Epithelial cell of prostate (primary cell): Measurements from ENCODE around the gene KAZN.

Source experiments
- DNase-seq: peaks from one replicate; pipeline ENCODE4 v3.0.0-alpha.2; 2011; ENCODE audit warnings: low read depth, low spot score
- H3K27ac ChIP-seq: fragments of 450-650 bp; 2 replicates; pipeline ENCODE4 v1.5.1; 2017; ENCODE audit warnings: mild to moderate bottlenecking

KAZN gene

GRCh38 chr1:14733779-14734140, 135.3 kb downstream of the KAZN start:
- DNase-seq = no peak
- peak overlapping the region; percentile 86 for H3K27ac ChIP-seq

GRCh38 chr1:14735841-14736240, 137.4 kb downstream of the KAZN start:
- DNase-seq = no peak
- H3K27ac ChIP-seq = no peak overlapping the region

- H3K27ac ChIP-seq = no peak overlapping the region
- DNase-seq = no peak
These were observed 139.1 kb downstream of the KAZN start for GRCh38 chr1:14737561-14738094.

GRCh38 chr1:14738235-14738634, 139.8 kb downstream of the KAZN start:
- no peak overlapping the region for H3K27ac ChIP-seq
- peak; percentile 52 for DNase-seq

GRCh38 chr1:14738647-14739046, 140.2 kb downstream of the KAZN start:
- no peak for DNase-seq
- no peak overlapping the region for H3K27ac ChIP-seq

- no peak overlapping the region for H3K27ac ChIP-seq
- DNase-seq = no peak
These were observed 140.8 kb downstream of the KAZN start for GRCh38 chr1:14739082-14739832.

GRCh38 chr1:14740016-14740415, 141.5 kb downstream of the KAZN start:
- no peak for DNase-seq
- no peak overlapping the region for H3K27ac ChIP-seq

- no peak for DNase-seq
- no peak overlapping the region for H3K27ac ChIP-seq
These were observed 142.6 kb downstream of the KAZN start for GRCh38 chr1:14741082-14741481.

GRCh38 chr1:14741532-14741931, 143.0 kb downstream of the KAZN start:
- no peak for DNase-seq
- H3K27ac ChIP-seq = peak overlapping the region; percentile 84

GRCh38 chr1:14742181-14742980, 143.9 kb downstream of the KAZN start:
- peak overlapping the region; percentile 84 for H3K27ac ChIP-seq
- DNase-seq = peak; percentile 98

- no peak for DNase-seq
- peak overlapping the region; percentile 84 for H3K27ac ChIP-seq
These were observed 144.9 kb downstream of the KAZN start for GRCh38 chr1:14743368-14743767.

- DNase-seq = no peak
- H3K27ac ChIP-seq = no peak overlapping the region
These were observed 146.7 kb downstream of the KAZN start for GRCh38 chr1:14745001-14745720.

GRCh38 chr1:14745789-14746188, 147.3 kb downstream of the KAZN start:
- no peak overlapping the region for H3K27ac ChIP-seq
- no peak for DNase-seq

GRCh38 chr1:14746393-14746792, 147.9 kb downstream of the KAZN start:
- H3K27ac ChIP-seq = no peak overlapping the region
- no peak for DNase-seq

GRCh38 chr1:14748151-14748550, 149.7 kb downstream of the KAZN start:
- no peak for DNase-seq
- H3K27ac ChIP-seq = no peak overlapping the region

- no peak overlapping the region for H3K27ac ChIP-seq
- no peak for DNase-seq
These were observed 150.5 kb downstream of the KAZN start for GRCh38 chr1:14748977-14749376.

GRCh38 chr1:14750490-14750889, 152.0 kb downstream of the KAZN start:
- no peak for DNase-seq
- H3K27ac ChIP-seq = no peak overlapping the region

- peak overlapping the region; percentile 54 for H3K27ac ChIP-seq
- DNase-seq = no peak
These were observed 157.2 kb downstream of the KAZN start for GRCh38 chr1:14755518-14756252.

GRCh38 chr1:14756589-14757285, 158.3 kb downstream of the KAZN start:
- no peak for DNase-seq
- peak overlapping the region; percentile 54 for H3K27ac ChIP-seq

- DNase-seq = no peak
- H3K27ac ChIP-seq = peak overlapping the region; percentile 54
These were observed 158.8 kb downstream of the KAZN start for GRCh38 chr1:14757286-14757625.
